Peyer's patch (tissue), 4 donors: ENCODE measurements around the gene ABTB1. TPM values are rescaled to one million over a fixed set of nuclear protein-coding genes. Genes with fewer than 3 reads are reported as not detected.

ENCODE experiments used
- DNase-seq, 3 donors: peaks; one replicate each; pipeline ENCODE4 v3.0.0-alpha.2; 2017 to 2019
- H3K27ac ChIP-seq, 4 donors: fragments of 200-600 bp; sonication (generic); one replicate each; pipeline ENCODE4 v1.5.1; 2016 to 2019
- H3K27me3 ChIP-seq, 2 donors: fragments of 200-600 bp; sonication (generic); one replicate each; pipeline ENCODE4 v1.5.1; 2019
- H3K36me3 ChIP-seq, 3 donors: fragments of 200-600 bp; sonication (generic); one replicate each; pipeline ENCODE4 v1.5.1; 2016 to 2019
- H3K4me1 ChIP-seq, 4 donors: fragments of 200-600 bp; sonication (generic); one replicate each; pipeline ENCODE4 v1.5.1; 2016 to 2019
- H3K4me3 ChIP-seq, 4 donors: fragments of 200-600 bp; sonication (generic); 1 replicate in 3 of 4; 2 replicates in 1 of 4; pipeline ENCODE4 v1.5.1; 2016 to 2019; ENCODE audit warnings: mild to moderate bottlenecking in 1 of 4
- H3K9me3 ChIP-seq, 4 donors: fragments of 200-600 bp; sonication (generic); one replicate each; pipeline ENCODE4 v1.5.1; 2016 to 2019; ENCODE audit warnings: mild to moderate bottlenecking in 1 of 4
- POLR2A ChIP-seq, 2 donors: fragments of 450-650 bp; IDR thresholded peaks; one replicate each; pipeline ENCODE4 v1.5.1; 2017; ENCODE audit warnings: antibody characterized with exemption in 2 of 2, mild to moderate bottlenecking in 2 of 2, moderate library complexity in 2 of 2
- total RNA-seq, 4 donors: library from RNA; depleted of rRNA; stranded (reverse); fragments of >200 nt; gene quantifications; one replicate each; pipeline ENCODE4 v1.1.0, GENCODE V29; 2016
- TF ChIP-seq, protein P1 (sequence below), 6 experiments: fragments of 450-650 bp in 4 of 6; fragments of 200-600 bp in 2 of 6; sonication (generic) in 1 of 6; IDR thresholded peaks; one replicate each; pipeline ENCODE4 v1.5.1; 2017 to 2019; ENCODE audit warnings: antibody characterized with exemption in 6 of 6, mild to moderate bottlenecking in 3 of 6, moderate library complexity in 1 of 6

Gene ABTB1
- total RNA-seq, 4 donors from 2014 or later: 38.5 to 80.0 (median 57.1) TPM

DNA sequence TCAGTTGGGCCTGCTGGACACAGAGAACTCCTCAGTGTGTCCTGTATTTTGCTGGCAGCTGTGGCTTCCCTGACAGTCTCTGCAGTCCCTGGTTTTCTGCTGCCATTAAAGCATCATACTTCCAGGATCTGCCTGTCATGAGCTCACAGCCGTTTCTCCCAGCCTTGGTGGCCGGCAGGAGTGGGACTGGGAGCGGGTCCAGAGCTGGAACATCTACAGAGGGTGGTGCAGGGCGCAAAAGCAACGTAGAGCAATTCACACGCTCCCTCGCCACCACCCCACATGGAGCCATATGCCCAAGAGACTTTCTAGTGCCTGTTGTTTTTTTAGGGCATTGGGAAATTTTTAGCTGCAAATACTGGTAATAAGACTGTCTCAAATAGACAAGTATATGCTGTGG, 33.6 kb downstream of the ABTB1 start:
- H3K4me1 ChIP-seq: peaks cover 0 to 6% (median 0%) of the 10 kb centered on the region in 4 donors

DNA sequence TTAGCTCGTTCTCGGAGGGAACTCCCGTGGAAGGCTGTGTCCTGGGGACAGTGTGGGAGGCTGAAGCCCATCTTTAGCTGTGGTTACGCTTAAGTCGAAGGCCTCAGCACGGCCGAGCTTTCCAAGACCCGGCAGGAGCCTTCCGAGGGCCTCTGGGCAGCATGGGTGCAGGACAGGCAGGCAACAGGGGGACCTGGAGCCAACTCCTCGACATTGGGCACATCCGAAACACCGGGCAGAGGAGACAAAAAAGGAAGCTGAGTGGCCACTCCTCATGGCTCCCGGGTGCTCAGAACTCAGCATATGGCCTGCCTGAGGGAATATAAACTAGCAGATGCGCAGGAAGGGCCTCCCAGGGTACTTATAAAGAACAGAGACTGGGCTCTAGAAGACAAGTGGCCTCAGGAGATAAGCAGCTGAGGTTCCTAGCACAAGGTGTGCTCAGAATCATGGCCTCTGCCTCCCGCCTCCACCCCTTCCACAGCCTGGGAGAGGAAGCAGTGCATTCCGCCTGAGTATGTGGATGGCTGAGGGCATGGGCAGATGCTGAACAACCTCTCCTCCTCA, 34.1 kb downstream of the ABTB1 start:
- H3K4me3 ChIP-seq: no peak overlapping the region
- H3K27ac ChIP-seq: peak overlapping the region in 1 of 4 donors; percentile 47
- peak in 2 of 3 donors; percentile 32 to 36 for DNase-seq
- peaks cover 0 to 6% (median 0%) of the 10 kb centered on the region in 4 donors for H3K4me1 ChIP-seq
- H3K9me3 ChIP-seq: no peaks in the 10 kb centered on the region
- H3K27me3 ChIP-seq: no peaks in the 10 kb centered on the region
- no peak for TF ChIP-seq POLR2A (IDR thresholded peaks at IDR 0.05)
- TF ChIP-seq, protein P1, sequence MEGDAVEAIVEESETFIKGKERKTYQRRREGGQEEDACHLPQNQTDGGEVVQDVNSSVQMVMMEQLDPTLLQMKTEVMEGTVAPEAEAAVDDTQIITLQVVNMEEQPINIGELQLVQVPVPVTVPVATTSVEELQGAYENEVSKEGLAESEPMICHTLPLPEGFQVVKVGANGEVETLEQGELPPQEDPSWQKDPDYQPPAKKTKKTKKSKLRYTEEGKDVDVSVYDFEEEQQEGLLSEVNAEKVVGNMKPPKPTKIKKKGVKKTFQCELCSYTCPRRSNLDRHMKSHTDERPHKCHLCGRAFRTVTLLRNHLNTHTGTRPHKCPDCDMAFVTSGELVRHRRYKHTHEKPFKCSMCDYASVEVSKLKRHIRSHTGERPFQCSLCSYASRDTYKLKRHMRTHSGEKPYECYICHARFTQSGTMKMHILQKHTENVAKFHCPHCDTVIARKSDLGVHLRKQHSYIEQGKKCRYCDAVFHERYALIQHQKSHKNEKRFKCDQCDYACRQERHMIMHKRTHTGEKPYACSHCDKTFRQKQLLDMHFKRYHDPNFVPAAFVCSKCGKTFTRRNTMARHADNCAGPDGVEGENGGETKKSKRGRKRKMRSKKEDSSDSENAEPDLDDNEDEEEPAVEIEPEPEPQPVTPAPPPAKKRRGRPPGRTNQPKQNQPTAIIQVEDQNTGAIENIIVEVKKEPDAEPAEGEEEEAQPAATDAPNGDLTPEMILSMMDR (IDR thresholded peaks at IDR 0.05): no peak
- H3K36me3 ChIP-seq: peaks cover 0 to 25% (median 0%) of the 10 kb centered on the region in 3 donors

More for the DNA sequence above, 33.6 kb downstream of the ABTB1 start:
- DNase-seq: peak in 2 of 3 donors; percentile 24 to 37
- Histone ChIP-seq H3K36me3 (peaks cover 0 to 25% (median 0%) of the 10 kb centered on the region in 3 donors), H3K27me3 (no peaks in the 10 kb centered on the region), H3K4me3 (no peak overlapping the region), H3K27ac (no peak overlapping the region), H3K9me3 (no peaks in the 10 kb centered on the region)
- no peak for TF ChIP-seq POLR2A (IDR thresholded peaks at IDR 0.05)
- TF ChIP-seq, protein P1 (IDR thresholded peaks at IDR 0.05): no peak

DNA sequence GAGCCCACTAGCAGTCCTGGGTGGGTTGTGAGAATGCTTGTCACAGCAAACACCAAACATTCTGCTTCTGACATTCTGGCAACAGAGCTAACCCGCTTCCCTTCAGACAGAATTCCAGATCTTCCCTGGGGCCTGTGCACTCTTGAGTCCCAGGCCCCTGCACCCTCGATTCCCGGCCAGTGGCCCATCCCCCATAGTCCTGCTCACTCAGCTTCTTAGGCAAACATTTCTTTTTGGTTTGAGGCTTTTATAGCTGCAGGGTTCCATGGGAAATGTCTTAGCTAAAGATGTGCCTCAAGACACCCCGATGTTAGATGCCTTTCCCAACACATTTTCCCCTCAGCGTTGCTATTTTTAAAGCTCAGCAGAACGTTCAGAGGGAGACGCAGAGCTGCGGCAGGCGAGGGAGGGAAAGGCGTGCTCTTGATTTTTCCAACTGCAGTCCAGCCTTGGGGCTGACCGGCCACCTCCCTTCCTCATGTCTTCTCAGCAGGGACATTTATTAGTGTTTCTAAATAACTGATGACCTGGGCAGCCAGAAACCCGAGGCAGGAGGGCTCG, 35.2 kb downstream of the ABTB1 start:
- peaks cover 0 to 31% (median 0%) of the 10 kb centered on the region in 3 donors for H3K36me3 ChIP-seq
- no peaks in the 10 kb centered on the region for H3K27me3 ChIP-seq
- peaks cover 0 to under 1% (median 0%) of the 10 kb centered on the region in 4 donors for H3K4me1 ChIP-seq
- DNase-seq: peak in 2 of 3 donors; percentile 24 to 28
- no peak overlapping the region for H3K4me3 ChIP-seq
- TF ChIP-seq, protein P1 (IDR thresholded peaks at IDR 0.05): no peak
- TF ChIP-seq POLR2A (IDR thresholded peaks at IDR 0.05): no peak
- no peaks in the 10 kb centered on the region for H3K9me3 ChIP-seq
- H3K27ac ChIP-seq: peak overlapping the region in 1 of 4 donors; percentile 47

DNA sequence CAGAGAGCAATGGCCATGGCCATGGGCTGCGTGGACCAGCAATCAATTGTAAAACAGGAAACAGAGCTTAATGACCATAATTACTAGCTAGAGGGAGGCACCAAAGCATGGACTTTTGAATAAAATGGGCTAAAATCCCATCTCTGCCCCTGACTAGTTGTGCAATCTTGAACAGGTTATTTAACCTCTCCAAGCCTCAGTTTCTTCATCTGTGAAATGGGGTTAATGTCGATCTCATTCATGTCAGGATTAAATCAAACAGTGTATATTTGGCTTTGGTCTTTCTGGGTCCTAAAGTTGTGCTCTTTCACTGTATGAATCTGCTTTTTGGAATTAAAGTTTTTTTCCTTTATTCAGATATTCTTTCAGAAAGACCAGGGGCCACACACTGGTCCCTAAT, 36.1 kb downstream of the ABTB1 start:
- TF ChIP-seq, protein P1 (IDR thresholded peaks at IDR 0.05): no peak
- no peak for TF ChIP-seq POLR2A (IDR thresholded peaks at IDR 0.05)
- Histone ChIP-seq H3K4me1 (no peaks in the 10 kb centered on the region), H3K27me3 (no peaks in the 10 kb centered on the region), H3K4me3 (no peak overlapping the region), H3K27ac (no peak overlapping the region), H3K9me3 (no peaks in the 10 kb centered on the region), H3K36me3 (peaks cover 0 to 36% (median 0%) of the 10 kb centered on the region in 3 donors)
- DNase-seq: no peak

DNA sequence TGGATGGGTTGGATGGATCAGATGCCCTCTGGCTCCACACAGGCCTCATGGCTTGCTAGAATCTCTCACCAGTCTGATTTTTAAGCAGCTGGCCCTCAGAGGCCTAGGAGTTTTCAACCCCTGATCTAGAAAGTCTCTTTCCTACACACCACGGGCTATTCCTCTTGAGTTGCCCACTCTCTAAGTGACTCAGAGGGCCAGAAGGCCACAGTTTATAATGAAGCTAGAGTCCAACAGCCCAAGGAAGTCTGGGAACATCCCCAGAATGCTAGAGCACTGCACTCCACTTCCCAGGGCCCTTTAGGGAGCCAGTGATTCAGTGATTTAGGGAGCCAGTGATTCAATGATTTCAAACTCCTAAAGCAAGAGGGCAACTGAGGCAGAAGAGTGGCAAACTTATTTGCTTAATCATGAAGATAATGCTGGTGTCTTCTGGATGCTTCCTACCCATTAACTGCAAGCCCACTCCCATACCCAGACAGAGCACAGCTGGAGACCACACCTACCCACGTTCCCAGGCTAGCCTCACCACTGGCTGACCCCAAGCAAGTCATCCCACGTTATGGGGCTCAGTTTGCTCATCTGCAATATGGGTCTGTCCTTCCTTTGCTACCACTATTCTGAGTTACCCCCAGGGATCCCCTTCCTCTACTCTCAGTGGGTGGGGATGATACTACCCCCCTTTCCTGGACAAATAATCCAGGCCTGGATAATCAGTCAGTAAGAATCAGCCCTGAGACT, 36.7 kb downstream of the ABTB1 start:
- no peaks in the 10 kb centered on the region for H3K9me3 ChIP-seq
- peak in 1 of 3 donors; percentile 18 for DNase-seq
- H3K27ac ChIP-seq: no peak overlapping the region
- H3K27me3 ChIP-seq: no peaks in the 10 kb centered on the region
- no peak for TF ChIP-seq POLR2A (IDR thresholded peaks at IDR 0.05)
- TF ChIP-seq, protein P1 (IDR thresholded peaks at IDR 0.05): no peak
- H3K4me3 ChIP-seq: no peak overlapping the region
- no peaks in the 10 kb centered on the region for H3K4me1 ChIP-seq
- H3K36me3 ChIP-seq: peaks cover 0 to 36% (median 0%) of the 10 kb centered on the region in 3 donors
